SU-DHL-6 (cell line): ENCODE results near the gene SLC6A17.

Source experiments
- CTCF ChIP-seq: fragments of 200-600 bp; sonication (generic); IDR thresholded peaks from one replicate; pipeline ENCODE4 v1.5.1; 2017; ENCODE audit warnings: antibody characterized with exemption, mild to moderate bottlenecking, low read length, moderate library complexity; ENCODE audit not compliant: insufficient read depth, poor library complexity, severe bottlenecking
- EZH2phosphoT487 ChIP-seq: fragments of 200-600 bp; sonication (generic), shearing (Covaris generic); conservative IDR thresholded peaks from 2 replicates; pipeline ENCODE4 v1.6.1; 2018; ENCODE audit warnings: mild to moderate bottlenecking, antibody characterized with exemption, low read length, moderate library complexity, mixed read lengths

DNA sequence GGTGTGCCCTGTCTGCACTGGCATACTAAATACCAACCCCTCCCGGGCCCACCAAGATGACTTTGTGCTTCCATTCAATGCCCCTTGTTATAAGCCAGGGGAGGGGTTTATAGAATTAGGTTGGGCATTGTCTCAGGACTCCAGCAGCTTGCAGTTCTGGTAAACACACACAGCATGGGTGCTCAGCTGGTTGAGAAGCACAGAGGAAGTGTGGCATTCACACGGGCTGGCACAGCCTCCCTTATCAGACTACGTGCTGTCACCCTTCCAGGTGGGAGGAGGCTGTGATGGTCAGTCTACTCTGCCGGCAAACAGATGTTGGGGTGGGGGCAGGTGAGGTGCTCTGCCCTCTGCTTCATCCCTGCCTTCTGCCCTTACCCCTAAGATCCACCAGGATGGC lies 15.0 kb upstream of the SLC6A17 start:
- TF ChIP-seq CTCF = no peak
- no peak for TF ChIP-seq EZH2phosphoT487
